HuH-7.5 (cell line): Measurements from ENCODE around the gene RACGAP1.
A peak's percentile ranks its signal among the peaks of the same experiment; 100 is the strongest.

ENCODE experiments used
- DNase-seq: peaks from one replicate; pipeline ENCODE4 v3.0.0; 2011; ENCODE audit warnings: low spot score

RACGAP1 gene

DNA sequence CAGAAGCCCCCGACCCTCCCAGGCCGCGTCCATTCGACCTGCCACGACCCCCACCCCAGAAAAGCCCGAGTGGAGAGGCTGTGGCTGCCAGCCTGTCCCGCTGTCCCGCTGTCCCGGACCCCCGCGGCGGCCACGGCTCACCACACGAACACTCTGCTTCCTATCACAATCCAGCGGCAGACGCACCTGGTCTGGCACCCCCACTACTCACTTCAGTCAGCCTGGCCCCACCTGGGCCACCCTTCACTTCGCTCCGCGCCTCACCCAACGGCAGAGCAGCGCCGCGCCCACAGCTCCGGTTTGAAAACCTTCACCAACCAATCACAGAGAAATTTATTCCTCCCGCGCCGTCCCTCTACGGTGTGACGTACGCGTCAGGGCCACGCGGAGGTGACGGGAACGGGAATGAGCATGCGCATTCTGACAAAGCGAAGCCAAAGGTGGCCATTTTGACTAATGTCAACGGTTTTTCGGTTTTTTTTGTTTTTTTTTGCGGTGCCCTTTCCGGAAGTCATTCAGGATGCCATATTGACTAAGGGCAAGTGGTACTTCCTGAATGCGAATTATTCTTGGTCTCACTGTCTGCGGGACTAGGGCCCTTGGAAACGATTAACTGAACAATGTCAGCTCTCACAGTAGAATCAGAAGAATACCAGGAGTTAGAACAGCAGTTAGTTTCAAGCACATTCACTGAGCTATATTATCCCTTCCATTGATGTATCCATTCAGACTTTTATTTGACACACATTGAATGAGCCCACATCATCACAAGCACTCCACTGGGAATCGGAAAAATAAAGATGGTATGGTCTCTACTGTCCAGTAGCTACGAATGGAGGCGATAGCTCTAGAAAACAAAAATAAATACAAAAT is at the start of gene RACGAP1:
TSS of gene RACGAP1 (minus strand) at position 308 of the 873 bp plus-strand sequence. CDS start 8,779 bp downstream, outside the sequence.
- peak; percentile 93 for DNase-seq

GRCh38 chr12:50073712-50074111 is 48.4 kb upstream of the RACGAP1 start:
- DNase-seq, result no peak

DNA sequence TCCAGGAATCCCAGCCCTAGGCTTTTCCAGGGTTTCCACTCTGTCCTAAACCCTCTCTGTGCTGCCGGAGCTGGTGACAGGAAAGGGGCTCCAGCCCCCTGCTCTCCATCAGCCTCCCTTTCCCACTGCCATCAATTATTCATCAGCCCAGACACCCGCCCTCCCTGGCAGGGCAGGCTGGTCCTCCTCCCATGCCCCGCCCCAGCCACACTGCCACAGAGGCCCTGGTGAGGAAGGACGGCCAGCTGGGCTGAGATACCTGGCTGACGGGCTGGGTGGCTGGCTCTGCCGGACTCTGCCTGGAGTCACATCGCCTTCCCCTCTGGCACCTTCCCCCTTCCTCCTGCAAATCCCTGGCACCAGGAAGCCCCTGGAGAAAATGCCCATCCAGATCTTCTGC is 47.9 kb upstream of the RACGAP1 start:
- DNase-seq, result no peak

DNA sequence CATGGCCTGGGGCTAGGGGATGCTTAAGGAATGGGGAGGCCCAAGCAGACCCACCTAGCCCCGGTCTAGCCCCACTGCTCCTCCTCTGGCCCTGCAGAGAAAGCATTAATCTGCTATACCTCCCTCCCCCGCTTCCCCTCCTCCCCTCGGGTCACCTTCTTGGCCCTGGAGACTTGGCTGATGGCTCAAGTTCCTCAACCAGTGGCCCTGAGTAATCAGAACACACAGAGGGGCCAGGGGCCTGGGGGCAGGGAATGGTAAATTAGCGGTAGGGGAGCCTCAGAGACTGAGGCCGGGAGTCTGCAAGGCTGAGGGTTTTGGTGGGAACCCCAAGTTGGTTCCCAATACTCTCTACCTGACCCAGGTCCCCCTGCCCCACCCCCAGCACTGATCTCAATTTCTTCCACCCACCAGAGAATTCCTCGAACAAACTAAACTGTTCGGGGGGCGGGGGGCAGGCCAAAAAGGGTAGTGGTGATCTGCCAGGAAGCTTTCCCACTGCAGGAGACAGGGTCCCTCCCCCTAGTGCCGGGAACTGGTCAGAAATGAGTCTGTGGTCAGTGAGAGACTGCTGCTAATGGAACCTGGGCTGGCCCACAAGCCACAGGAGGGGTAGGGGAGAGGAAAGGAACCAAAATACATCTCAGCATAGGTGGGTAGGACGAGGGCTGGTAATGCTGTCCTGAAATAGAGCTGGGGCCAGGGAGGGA is 47.1 kb upstream of the RACGAP1 start:
- DNase-seq, result no peak

DNA sequence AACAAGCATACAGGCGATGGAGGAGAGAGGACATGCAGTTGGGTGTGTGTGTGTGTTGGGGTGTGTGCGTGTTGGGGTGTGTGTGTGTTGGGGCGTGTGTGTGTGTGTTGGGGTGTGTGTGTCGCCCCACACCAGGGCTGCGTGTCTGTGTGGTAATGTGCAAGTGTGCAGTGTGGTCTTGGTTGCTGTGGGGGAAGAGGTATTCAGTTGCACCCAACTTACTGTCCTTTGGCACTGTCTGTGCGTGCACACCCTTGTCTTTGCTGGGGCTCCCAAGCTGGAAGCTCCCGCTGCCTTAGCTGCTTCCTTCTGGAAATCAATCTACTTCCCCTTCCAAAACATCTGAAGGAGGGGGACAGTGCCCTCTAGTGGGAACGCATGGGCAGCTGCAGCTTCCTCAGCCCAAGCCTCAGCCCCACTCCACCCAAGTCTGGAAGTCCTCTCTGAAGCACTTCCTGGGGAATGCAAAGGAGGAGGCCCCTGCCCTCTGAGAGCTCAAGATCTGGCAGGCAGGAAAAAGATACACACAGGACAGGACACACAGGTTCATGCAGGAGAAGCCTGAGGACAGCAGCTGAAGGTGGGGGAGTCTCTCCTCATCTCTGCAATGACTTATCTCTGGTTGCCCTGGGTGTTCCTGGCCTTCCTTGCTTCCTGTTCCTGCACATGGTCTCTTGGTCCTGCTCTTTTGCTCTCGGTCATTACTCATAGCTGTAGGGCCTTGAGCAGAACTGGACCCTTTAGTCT is 45.2 kb upstream of the RACGAP1 start:
- DNase-seq, result peak; percentile 74

DNA sequence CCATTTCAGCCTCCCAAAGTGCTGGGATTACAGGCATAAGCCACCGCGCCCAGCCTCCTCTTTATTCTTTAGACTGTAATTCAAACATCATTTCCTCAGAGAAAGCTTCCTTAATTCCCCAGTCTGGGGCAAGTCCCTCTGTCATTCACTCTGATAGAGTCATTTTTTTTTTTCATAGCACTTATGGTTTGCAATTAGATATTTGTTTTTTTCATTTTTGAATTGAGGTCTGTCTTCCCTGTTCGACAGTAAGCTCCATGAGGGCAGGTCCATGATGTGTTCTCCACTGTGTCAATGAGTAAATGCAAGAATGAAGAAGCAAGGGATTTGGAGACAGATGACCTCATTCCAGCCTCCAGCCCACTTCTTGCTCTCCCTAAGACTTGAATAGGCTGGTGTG is 44.2 kb upstream of the RACGAP1 start:
- DNase-seq, result no peak

DNA sequence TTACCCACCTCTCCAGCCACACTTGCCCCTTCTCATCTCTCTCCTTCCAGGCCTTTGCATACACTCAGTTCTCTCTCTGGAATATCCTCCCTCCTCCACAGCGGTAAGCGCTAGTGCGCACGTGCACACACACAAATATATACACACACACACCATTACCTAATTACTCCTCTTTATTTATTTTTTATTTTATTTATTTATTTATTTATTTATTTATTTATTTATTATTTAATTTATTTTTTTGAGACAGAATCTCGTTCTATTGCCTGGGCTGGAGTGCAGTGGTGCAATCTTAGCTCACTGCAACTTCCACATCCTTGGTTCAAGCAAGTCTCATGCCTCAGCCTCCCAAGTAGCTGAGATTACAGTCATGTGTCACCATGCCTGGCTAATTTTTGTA is 43.8 kb upstream of the RACGAP1 start:
- DNase-seq, result no peak

- no peak for DNase-seq
These were observed 41.1 kb upstream of the RACGAP1 start for GRCh38 chr12:50066402-50066801.

DNA sequence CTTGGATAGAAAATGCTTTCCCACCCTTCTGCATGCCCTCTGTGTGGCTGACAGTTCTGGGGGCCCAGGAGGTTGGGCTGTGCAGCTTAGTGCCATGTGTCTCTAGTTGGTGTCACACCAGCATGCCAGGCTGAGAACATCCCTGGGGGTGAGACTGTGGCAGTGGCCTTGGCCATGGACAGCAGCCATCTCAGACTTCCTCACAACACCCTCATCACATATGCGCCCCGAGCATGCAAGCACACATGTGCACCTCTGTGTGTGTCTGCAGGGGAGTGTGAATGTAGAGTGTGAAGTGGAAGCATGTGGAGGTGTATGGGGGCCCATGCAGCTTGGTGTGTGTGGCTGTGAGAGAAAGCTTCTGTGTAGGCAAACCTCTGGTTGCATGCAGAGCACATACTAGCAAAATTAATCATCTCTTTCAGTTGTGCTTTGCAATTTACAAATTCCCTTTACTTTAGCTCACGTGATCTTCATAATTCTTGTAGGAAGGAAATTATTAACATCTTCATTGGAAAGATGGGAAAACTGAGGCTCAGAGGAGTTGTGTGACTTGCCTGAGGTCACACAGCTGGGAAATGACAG is 40.5 kb upstream of the RACGAP1 start:
- no peak for DNase-seq

DNA sequence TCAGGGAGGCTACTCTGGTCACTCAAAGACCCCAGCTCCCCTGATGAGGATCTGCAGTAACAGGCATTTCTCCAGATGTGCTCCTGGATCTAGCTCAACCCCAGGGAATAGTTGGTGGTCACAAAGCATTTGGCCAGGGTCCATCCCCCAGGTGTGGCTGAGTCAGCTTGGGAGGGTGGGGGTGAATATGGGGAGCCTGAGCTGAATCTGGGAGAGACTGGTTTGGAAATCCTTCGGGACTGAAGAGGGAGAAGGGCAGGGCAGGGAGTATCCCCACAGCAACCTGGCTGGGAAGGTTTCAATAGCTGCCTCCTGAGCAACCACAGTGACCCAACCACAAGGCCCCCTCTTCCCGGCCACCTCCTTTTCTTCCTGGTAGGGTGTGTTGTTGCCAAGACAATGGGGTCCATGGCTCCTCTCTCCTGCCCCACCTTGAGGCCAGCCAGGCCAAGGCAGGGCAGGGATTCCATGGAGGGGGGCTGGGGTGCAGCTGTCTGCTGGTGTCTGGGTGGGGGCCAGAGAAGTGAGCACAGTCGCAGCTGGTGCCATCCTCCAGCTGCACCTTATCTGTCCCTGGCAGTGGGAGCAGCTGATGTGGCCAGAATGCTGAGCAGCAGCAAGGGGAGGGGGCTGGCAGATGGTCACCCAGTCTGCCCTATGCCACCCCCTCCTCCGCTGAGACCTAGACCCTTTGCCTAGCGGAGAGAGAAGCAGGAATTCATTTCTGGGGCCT is 37.6 kb upstream of the RACGAP1 start:
- no peak for DNase-seq

DNA sequence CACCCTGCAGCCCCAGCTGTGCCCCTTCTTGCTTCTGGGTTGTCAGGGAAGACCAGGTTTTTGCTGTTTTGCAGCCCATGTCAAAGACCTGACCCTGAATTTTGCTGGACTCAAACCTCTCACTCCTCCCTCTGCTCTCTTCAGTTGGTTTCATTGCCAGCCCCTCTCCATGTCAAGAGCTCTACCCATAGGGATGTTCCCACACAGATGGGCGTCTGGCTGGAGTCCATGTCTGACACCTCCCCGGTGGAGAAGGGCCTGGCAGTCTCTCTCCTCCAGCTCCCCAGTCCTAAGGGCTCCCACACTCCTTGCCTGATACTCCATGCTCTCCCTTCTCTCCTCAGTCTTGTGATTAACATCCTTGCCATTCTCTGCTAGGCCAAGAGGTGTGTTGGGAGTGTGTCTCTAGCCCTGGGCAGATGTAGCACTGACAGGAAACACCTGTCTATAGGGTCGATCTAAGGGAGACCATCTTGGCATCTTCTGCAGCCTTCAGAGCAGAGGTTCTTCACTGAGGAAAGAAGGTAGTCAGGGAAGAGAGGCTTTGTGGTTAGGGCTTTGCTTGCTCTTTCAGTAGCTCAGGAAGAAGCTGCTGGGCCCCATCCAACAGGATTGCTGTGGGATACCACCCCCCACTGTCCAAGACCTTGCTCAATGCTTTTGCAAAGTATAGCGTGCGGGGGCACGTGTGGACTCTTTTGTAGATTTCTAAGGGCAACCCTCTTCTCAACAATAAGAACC is 36.8 kb upstream of the RACGAP1 start:
- no peak for DNase-seq

GRCh38 chr12:50061171-50061570 is 35.9 kb upstream of the RACGAP1 start:
- DNase-seq, result no peak

DNA sequence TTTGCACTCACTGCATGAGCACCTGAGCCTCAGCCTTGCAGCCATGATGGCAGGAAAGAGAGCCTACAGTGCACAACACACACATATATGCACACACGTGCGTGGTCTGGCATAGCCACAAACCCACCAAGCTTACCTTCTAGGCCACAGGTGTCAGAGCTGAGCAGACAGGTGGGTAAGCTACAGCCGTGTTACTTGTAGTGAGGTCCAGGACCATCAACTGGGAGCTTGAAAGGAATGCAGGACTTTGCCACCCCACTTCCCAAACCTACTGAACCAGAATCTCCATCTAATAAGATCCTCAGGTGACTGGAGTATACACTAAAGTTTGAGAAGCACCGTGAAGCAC is 34.8 kb upstream of the RACGAP1 start:
- DNase-seq, result no peak

- no peak for DNase-seq
These were observed 34.3 kb upstream of the RACGAP1 start for GRCh38 chr12:50059440-50060119.

DNA sequence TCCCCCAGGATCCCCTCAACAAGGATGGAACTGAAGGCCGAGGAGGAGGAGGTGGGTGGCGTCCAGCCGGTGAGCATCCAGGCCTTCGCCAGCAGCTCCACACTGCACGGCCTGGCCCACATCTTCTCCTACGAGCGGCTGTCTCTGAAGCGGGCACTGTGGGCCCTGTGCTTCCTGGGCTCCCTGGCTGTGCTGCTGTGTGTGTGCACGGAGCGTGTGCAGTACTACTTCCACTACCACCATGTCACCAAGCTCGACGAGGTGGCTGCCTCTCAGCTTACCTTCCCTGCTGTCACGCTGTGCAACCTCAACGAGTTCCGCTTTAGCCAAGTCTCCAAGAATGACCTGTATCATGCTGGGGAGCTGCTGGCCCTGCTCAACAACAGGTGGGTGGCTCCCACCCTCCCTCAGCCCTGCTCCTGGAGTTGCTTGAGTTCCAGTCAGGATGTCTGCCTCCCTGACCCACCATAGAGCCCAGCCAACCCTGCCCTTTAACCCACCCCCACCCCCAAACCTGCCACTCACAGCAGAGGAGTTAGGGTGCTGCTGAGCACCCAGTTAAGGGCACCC is 33.5 kb upstream of the RACGAP1 start:
- DNase-seq, result no peak

GRCh38 chr12:50057896-50058670 is 32.8 kb upstream of the RACGAP1 start:
- peak; percentile 54 for DNase-seq

DNA sequence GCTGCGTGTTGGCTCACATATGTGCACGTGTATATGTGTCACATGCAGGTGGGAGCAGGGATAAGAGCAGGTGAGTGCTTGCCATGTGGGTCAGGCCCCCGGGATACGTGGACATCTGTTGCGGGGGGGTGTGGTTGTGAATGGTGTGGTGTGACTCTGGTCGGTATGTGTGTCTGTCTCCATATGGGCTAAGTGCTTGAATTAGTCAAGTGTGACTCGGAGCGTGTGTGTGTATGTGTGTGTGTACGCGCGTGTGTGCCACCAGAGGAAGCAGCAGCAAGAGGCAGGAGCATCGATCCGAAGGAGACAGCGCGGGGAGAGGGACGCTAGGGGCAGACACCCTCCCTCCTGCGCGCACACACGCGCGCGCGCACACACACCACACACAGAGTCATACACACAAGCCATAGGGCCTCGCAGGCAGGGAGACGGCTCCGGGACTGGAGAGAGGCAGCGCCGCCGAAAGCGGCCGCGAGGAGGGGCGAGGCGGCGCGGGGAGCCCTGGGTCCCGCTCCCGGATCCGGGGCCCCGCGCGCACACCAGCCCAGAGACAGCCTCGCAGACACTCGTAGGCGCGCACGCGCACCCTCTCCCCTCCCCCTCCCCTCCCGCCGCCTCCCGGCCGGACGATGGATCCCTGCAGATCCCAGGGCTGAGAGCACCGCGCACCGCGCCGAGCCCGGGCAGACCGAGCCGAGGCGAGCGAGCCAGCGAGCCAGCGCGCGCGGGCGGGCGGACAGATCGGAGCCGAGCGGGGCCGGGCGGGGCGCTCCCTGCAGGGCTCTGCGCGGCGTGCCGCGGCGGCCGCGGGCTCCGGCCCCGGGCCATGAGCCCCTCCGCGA is 31.9 kb upstream of the RACGAP1 start, which contains the start of gene ASIC1:
TSS of gene ASIC1 (plus strand) at position 597 of the 842 bp plus-strand sequence. CDS start 1,171 bp downstream, outside the sequence.
- peak; percentile 89 for DNase-seq

DNA sequence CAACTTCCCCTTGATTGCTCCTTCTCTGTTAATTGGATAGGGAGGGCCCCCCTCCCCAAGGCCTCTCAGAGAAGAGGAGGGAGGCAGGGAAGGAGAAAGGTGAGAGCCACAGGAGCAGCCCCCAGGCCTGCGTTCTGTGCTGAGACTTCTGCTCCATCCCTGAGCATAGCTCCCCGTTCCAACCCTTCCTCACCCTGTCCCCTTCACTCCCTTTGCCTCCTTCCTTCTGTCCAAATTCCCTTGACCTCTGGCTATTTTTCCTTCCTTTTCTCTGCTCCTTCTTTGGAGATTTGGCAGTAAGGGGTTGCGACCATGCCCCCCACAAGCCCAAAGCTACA is 31.3 kb upstream of the RACGAP1 start:
- DNase-seq, result no peak
